Measurements from ENCODE around the gene PIR.

Gene PIR

DNA sequence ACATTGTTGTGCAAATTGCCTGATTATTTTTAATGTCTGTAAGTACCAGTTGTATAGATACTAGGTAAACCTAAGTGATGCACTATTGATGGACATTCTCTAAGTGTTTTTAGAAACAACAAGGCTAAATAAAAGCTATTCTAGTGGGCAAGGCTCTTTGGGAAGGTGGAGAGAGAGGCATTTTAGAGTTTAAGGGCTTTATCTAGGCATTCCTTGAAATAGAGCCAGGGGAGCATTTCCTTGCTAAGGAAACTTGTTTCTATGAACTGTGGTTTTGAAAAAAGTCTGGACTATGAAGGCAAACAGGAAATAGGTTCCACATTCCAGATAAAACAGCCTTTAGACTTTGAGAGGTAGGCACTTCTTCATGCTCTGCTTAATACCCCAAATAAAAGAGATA, 31.3 kb upstream of the PIR start:
- Histone ChIP-seq H3K79me2 (ENCODE audit: low read length) (no peaks in the 10 kb centered on the region), H3K4me3 (ENCODE audit: low read length) (no peak overlapping the region), H3K9me3 (ENCODE audit: insufficient read depth, low read length) (no peaks in the 10 kb centered on the region), H3K4me2 (ENCODE audit: low read length) (no peak overlapping the region), H4K20me1 (ENCODE audit: insufficient read depth, low read length) (no peaks in the 10 kb centered on the region), H3K4me1 (ENCODE audit: low read length) (no peaks in the 10 kb centered on the region), H3K36me3 (replicated peaks; ENCODE audit: low read depth, low read length) (no peaks in the 10 kb centered on the region), H3K27me3 (ENCODE audit: low read depth, low read length) (peaks cover 6% of the 10 kb centered on the region; the same call in 1 of the 2 replicates), H3K9ac (ENCODE audit: low read length) (no peak overlapping the region), H2AFZ (ENCODE audit: low read depth, low read length) (no peak overlapping the region), H3K27ac (ENCODE audit: low read length) (no peak overlapping the region)
- TF ChIP-seq, protein P1, sequence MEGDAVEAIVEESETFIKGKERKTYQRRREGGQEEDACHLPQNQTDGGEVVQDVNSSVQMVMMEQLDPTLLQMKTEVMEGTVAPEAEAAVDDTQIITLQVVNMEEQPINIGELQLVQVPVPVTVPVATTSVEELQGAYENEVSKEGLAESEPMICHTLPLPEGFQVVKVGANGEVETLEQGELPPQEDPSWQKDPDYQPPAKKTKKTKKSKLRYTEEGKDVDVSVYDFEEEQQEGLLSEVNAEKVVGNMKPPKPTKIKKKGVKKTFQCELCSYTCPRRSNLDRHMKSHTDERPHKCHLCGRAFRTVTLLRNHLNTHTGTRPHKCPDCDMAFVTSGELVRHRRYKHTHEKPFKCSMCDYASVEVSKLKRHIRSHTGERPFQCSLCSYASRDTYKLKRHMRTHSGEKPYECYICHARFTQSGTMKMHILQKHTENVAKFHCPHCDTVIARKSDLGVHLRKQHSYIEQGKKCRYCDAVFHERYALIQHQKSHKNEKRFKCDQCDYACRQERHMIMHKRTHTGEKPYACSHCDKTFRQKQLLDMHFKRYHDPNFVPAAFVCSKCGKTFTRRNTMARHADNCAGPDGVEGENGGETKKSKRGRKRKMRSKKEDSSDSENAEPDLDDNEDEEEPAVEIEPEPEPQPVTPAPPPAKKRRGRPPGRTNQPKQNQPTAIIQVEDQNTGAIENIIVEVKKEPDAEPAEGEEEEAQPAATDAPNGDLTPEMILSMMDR (IDR thresholded peaks at IDR 0.05; ENCODE audit: low read depth, low read length) = no peak
- TF ChIP-seq EZH2phosphoT487 (IDR thresholded peaks at IDR 0.05; ENCODE audit: low read depth) = no peak

DNA sequence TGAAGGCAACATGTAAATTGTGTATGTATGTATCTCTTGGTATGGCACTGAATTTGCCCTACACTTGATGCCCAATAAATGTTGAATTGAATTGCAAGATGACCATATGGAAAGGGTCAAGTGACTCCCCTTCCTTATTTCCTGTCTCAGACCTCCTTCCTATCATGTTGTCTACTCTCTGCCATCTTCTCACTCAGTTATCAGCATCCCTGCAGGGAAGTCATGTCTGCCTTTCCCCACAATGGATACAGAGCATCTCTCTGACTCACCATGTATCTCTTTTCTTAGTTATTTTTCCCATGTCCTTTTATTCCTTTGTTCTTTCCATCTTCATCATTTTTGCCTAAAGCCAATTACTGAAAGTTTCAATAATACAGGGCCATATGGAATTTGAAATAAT, 30.0 kb upstream of the PIR start:
- Histone ChIP-seq H3K27me3 (ENCODE audit: low read depth, low read length) (peaks cover 6% of the 10 kb centered on the region; the same call in 1 of the 2 replicates), H3K36me3 (replicated peaks; ENCODE audit: low read depth, low read length) (no peaks in the 10 kb centered on the region), H3K9me3 (ENCODE audit: insufficient read depth, low read length) (no peaks in the 10 kb centered on the region), H3K9ac (ENCODE audit: low read length) (no peak overlapping the region), H3K79me2 (ENCODE audit: low read length) (no peaks in the 10 kb centered on the region), H3K4me2 (ENCODE audit: low read length) (no peak overlapping the region), H2AFZ (ENCODE audit: low read depth, low read length) (no peak overlapping the region), H3K27ac (ENCODE audit: low read length) (no peak overlapping the region), H3K4me1 (ENCODE audit: low read length) (no peaks in the 10 kb centered on the region), H3K4me3 (ENCODE audit: low read length) (no peak overlapping the region), H4K20me1 (ENCODE audit: insufficient read depth, low read length) (no peaks in the 10 kb centered on the region)
- TF ChIP-seq EZH2phosphoT487 (IDR thresholded peaks at IDR 0.05; ENCODE audit: low read depth) = no peak
- TF ChIP-seq, protein P1 (IDR thresholded peaks at IDR 0.05; ENCODE audit: low read depth, low read length) = no peak

DNA sequence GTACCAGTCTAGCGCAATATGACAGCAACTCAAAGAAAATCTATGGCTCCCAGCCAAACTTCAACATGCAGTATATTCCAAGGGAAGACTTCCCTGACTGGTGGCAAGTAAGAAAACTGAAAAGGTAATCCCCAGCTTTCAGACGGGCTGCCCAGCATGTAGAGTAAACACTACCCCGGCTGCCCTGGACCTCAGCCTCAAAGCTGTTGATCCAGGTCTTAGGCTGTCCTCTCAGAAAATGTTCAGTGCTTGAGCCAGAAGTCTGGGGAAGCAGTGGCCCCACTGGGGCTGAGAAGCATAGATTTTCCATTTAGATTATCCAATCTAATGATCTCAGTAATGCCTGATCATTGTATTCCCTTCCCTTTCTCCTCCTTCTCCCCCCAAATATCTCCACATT, 29.3 kb upstream of the PIR start:
- Histone ChIP-seq H4K20me1 (ENCODE audit: insufficient read depth, low read length) (no peaks in the 10 kb centered on the region), H3K9ac (ENCODE audit: low read length) (no peak overlapping the region), H2AFZ (ENCODE audit: low read depth, low read length) (no peak overlapping the region), H3K79me2 (ENCODE audit: low read length) (no peaks in the 10 kb centered on the region), H3K4me2 (ENCODE audit: low read length) (no peak overlapping the region), H3K4me1 (ENCODE audit: low read length) (no peaks in the 10 kb centered on the region), H3K4me3 (ENCODE audit: low read length) (no peak overlapping the region), H3K36me3 (replicated peaks; ENCODE audit: low read depth, low read length) (no peaks in the 10 kb centered on the region), H3K9me3 (ENCODE audit: insufficient read depth, low read length) (no peaks in the 10 kb centered on the region), H3K27me3 (ENCODE audit: low read depth, low read length) (peaks cover 6% of the 10 kb centered on the region; the same call in 1 of the 2 replicates), H3K27ac (ENCODE audit: low read length) (no peak overlapping the region)
- no peak for TF ChIP-seq EZH2phosphoT487 (IDR thresholded peaks at IDR 0.05; ENCODE audit: low read depth)
- TF ChIP-seq, protein P1 (IDR thresholded peaks at IDR 0.05; ENCODE audit: low read depth, low read length) = no peak

DNA sequence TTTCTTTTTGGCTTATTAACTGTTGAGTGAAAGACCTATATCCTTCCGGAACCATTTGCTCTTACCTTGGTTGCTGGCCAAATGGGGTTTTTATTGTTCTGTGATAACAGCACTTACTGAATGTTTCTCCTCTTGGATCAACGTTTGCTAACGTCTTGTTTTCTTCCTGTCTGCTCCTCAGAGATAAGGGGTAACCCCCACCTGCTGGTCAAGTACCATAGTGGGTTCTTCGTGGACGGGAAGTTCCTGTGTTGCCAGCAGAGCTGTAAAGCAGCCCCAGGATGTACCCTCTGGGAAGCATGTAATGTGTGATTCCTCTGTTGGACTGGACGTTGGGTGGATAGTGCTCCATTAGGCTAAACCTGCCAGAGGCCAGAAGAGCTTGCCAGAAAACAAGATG, 22.8 kb upstream of the PIR start:
- Histone ChIP-seq H3K4me1 (ENCODE audit: low read length) (no peaks in the 10 kb centered on the region), H3K9me3 (ENCODE audit: insufficient read depth, low read length) (no peaks in the 10 kb centered on the region), H3K4me3 (ENCODE audit: low read length) (no peak overlapping the region), H3K36me3 (replicated peaks; ENCODE audit: low read depth, low read length) (no peaks in the 10 kb centered on the region), H3K79me2 (ENCODE audit: low read length) (no peaks in the 10 kb centered on the region), H3K4me2 (ENCODE audit: low read length) (no peak overlapping the region), H2AFZ (ENCODE audit: low read depth, low read length) (no peak overlapping the region; the same call in 1 of the 2 replicates), H3K9ac (ENCODE audit: low read length) (no peak overlapping the region), H3K27ac (ENCODE audit: low read length) (no peak overlapping the region), H3K27me3 (ENCODE audit: low read depth, low read length) (no peaks in the 10 kb centered on the region), H4K20me1 (ENCODE audit: insufficient read depth, low read length) (no peaks in the 10 kb centered on the region)
- TF ChIP-seq, protein P1 (IDR thresholded peaks at IDR 0.05; ENCODE audit: low read depth, low read length) = no peak
- no peak for TF ChIP-seq EZH2phosphoT487 (IDR thresholded peaks at IDR 0.05; ENCODE audit: low read depth)
